Nephron (organoid): ENCODE measurements around the gene DUSP5.

Experiments
- H3K27ac Mint-ChIP-seq, 3 experiments: 2 replicates each; pipeline ENCODE4 v1.8.0; 2020; ENCODE audit warnings: mixed read lengths in 3 of 3, mild to moderate bottlenecking in 2 of 3, moderate library complexity in 1 of 3
- H3K27me3 Mint-ChIP-seq: 2 replicates; pipeline ENCODE4 v1.8.0; 2021; ENCODE audit warnings: low read depth, mild to moderate bottlenecking, moderate library complexity, mixed read lengths
- H3K36me3 Mint-ChIP-seq: 2 replicates; pipeline ENCODE4 v1.8.0; 2020; ENCODE audit warnings: low read depth, mixed read lengths
- H3K4me1 Mint-ChIP-seq: 2 replicates; pipeline ENCODE4 v1.8.0; 2020; ENCODE audit warnings: mixed read lengths
- H3K4me3 Mint-ChIP-seq, 3 experiments: 2 replicates each; pipeline ENCODE4 v1.8.0; 2020; ENCODE audit warnings: mild to moderate bottlenecking in 3 of 3, mixed read lengths in 3 of 3, moderate library complexity in 2 of 3
- H3K9me3 Mint-ChIP-seq: 2 replicates; pipeline ENCODE4 v1.8.0; 2020; ENCODE audit warnings: mixed read lengths
- TF ChIP-seq, protein P1 (sequence below), 3 experiments: fragments of 200-600 bp; sonication (generic); IDR thresholded peaks; one replicate each; pipeline ENCODE4 v1.5.0; 2021; ENCODE audit warnings: antibody characterized with exemption in 3 of 3; ENCODE audit not compliant: unreplicated experiment in 3 of 3

DUSP5 gene

DNA sequence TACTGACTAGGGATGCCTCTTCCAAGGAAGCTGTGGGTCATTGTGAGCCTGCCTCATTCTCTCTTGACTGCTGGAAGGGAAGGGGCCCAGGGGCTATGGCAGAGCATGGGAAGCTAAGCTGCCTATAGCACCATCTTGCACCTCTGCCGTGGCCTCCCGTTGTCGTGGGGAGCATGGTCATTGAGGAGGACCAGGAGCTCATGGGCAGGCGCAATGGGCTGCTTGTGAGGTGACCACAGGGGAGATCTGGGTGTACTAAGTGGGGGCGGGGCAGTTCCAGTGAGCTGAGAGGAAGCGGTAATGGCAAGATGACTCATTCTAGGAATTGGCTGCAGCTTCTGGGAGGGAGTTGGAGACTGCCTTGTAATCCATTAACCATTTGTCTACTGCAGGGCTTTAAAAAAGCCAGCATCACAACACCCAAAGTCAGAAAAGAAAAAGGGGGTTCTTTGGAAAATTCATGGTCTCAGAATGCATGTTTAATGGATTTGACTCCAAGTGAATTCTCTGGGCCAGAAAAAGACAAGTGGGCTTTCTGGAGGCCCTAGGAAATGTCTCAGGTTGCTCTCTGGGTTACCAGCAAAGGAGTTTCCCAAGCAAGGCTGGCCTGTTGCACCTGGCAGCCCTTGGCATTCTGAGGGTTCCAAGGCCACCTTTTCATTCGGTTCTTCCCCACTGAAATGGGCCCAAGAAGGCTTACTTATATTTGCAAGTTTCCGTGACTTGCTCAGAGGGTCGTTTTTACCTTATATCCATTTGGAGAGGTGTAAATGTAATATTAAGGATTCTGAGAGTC, 3.6 kb downstream of the DUSP5 start:
- TF ChIP-seq, protein P1, sequence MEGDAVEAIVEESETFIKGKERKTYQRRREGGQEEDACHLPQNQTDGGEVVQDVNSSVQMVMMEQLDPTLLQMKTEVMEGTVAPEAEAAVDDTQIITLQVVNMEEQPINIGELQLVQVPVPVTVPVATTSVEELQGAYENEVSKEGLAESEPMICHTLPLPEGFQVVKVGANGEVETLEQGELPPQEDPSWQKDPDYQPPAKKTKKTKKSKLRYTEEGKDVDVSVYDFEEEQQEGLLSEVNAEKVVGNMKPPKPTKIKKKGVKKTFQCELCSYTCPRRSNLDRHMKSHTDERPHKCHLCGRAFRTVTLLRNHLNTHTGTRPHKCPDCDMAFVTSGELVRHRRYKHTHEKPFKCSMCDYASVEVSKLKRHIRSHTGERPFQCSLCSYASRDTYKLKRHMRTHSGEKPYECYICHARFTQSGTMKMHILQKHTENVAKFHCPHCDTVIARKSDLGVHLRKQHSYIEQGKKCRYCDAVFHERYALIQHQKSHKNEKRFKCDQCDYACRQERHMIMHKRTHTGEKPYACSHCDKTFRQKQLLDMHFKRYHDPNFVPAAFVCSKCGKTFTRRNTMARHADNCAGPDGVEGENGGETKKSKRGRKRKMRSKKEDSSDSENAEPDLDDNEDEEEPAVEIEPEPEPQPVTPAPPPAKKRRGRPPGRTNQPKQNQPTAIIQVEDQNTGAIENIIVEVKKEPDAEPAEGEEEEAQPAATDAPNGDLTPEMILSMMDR (IDR thresholded peaks at IDR 0.05; ENCODE audit: unreplicated experiment in 3 of 3), result no peak
- Mint-ChIP-seq H3K4me1 (peaks cover 71% of the 10 kb centered on the region), H3K9me3 (no peaks in the 10 kb centered on the region), H3K27me3 (peaks cover 60% of the 10 kb centered on the region), H3K4me3 (peak overlapping the region; percentile 87 to 96 (median 89)), H3K27ac (peak overlapping the region; percentile 18 to 78 (median 70)), H3K36me3 (peaks cover 5% of the 10 kb centered on the region)

DNA sequence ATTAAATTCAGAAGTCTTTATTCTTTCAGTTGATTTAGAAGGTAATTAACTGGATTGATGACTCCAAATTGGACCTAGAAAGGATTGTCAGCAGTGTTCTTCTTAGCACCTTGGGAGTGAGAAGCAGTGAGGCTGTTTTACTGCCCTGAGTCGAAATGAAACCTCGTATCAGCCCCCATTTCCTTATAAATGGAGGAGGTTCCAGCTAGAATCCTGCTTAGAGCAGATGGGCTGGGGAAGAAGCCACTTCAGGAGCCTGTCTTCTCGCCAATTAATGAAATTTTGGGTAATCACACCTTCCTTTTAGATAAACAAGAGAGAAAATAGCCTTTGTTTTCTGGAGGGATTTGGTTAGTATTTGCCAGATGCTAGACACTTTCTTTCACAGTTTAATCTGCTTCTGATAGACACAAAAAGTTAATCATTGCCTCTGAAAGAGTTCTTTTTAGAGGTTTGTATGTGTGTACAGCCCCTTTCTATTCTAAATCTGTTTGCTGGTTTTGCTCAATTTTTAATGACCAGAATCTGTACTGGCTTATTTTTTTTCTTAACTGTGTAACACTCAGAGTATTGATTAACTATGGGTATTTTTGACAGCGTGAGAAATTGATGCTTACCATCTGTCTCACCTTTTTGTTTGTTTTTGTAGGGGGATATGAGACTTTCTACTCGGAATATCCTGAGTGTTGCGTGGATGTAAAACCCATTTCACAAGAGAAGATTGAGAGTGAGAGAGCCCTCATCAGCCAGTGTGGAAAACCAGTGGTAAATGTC, 4.6 kb downstream of the DUSP5 start:
- peaks cover 13% of the 10 kb centered on the region for H3K36me3 Mint-ChIP-seq
- TF ChIP-seq, protein P1 (IDR thresholded peaks at IDR 0.05; ENCODE audit: unreplicated experiment in 3 of 3), result no peak
- peaks cover 63% of the 10 kb centered on the region for H3K27me3 Mint-ChIP-seq
- H3K4me1 Mint-ChIP-seq, result peaks cover 62% of the 10 kb centered on the region
- peak overlapping the region; percentile 35 to 41 (median 36) for H3K4me3 Mint-ChIP-seq
- H3K9me3 Mint-ChIP-seq, result no peaks in the 10 kb centered on the region
- H3K27ac Mint-ChIP-seq, result peak overlapping the region in 2 of 3 experiments; percentile 70 to 78

DNA sequence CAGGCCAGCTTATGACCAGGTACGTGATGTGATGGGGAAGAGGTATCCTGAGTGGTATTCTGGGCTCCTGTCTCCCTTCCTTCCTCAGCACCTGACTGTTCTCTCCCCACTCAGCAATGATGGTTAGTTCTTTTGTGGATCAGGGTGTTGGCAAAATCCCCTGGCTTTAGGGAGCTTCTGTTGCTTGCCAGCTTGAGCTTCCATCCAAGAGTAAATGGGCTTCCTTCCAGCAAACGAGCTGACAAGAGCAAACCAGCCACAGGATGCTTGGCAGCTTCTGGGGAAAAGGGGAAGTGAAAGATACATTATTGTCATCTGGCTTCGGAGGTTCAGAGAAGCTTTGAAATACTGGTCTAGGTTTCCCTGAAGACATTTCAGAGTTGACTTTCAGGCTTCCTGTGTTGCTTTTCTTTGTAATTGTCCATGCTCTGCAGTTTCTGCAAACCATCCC, 5.2 kb downstream of the DUSP5 start:
- Mint-ChIP-seq H3K27me3 (peaks cover 59% of the 10 kb centered on the region), H3K36me3 (peaks cover 16% of the 10 kb centered on the region), H3K9me3 (no peaks in the 10 kb centered on the region), H3K27ac (peak overlapping the region in 2 of 3 experiments; percentile 67 to 70), H3K4me3 (peak overlapping the region in 2 of 3 experiments; percentile 41 to 49), H3K4me1 (peaks cover 62% of the 10 kb centered on the region)
- TF ChIP-seq, protein P1 (IDR thresholded peaks at IDR 0.05; ENCODE audit: unreplicated experiment in 3 of 3), result no peak

DNA sequence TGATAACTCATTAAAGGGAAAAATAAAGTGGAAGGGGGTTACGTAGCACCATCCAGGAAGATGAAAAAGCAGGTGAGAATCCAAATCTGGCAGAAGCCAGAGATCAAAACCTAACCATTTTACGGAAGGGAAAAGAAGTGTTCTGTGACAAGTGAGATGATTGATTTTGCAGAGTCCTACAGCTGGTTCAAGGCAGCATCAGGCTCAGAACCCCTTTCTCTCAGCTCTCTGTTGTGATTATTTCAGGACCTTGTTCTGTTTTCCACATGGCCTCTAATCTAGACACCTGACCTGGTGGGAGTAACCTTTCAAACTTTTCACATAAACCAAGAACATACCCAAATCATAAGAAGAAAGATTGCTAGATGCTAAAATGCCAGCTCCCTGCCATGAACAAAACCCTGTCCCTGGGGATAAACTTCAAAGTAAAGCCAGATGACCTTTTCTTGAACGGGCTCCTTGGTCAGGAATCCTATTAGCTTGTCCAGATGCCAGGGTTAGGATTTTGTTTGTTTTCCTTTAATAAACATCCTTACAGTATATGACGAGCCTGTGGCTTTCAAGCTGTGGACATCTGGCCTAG, 5.9 kb downstream of the DUSP5 start:
- H3K4me3 Mint-ChIP-seq, result no peak overlapping the region
- peaks cover 65% of the 10 kb centered on the region for H3K4me1 Mint-ChIP-seq

DNA sequence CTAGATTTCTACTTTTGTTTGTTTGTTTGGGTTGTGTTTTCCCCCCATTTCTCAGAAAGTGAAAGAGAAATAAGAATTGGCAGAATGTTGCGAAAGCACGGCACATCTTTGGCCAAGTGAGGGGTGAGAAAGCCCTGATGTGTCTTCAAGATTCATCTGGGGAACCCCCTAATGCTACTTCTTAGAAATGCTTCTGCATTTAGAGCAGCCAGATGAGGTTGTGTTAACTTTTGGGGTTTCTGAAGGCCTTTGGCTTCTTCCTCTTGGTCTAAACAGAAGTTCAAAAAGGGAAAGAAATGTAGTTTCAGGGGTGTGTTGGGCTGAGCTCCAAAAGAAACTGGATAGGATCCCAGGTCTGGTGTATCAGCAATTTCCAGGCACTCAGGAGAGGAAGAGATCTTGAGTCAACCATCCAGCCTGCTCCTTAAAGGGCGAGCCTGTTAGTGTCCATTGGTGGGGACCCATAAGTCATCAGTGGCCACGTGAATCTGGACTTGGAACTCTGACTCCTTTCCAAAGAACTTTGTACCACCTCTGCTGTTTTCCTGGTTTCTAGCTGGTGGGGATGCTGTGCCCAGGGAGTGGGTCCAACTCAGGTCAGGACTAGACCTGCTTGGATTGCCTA, 6.5 kb downstream of the DUSP5 start:
- no peaks in the 10 kb centered on the region for H3K9me3 Mint-ChIP-seq
- peaks cover 52% of the 10 kb centered on the region for H3K27me3 Mint-ChIP-seq
- TF ChIP-seq, protein P1 (IDR thresholded peaks at IDR 0.05; ENCODE audit: unreplicated experiment in 3 of 3), result no peak
- peak overlapping the region in 2 of 3 experiments; percentile 55 to 70 for H3K27ac Mint-ChIP-seq
- peaks cover 25% of the 10 kb centered on the region for H3K36me3 Mint-ChIP-seq
- H3K4me1 Mint-ChIP-seq, result peaks cover 65% of the 10 kb centered on the region
- peak overlapping the region in 1 of 3 experiments; percentile 4 for H3K4me3 Mint-ChIP-seq

More for the DNA sequence above, 5.9 kb downstream of the DUSP5 start:
- Mint-ChIP-seq H3K36me3 (peaks cover 19% of the 10 kb centered on the region), H3K9me3 (no peaks in the 10 kb centered on the region), H3K27ac (peak overlapping the region in 2 of 3 experiments; percentile 67 to 70), H3K27me3 (peaks cover 58% of the 10 kb centered on the region)
- TF ChIP-seq, protein P1 (IDR thresholded peaks at IDR 0.05; ENCODE audit: unreplicated experiment in 3 of 3), result no peak
